Bronchial epithelial cell (primary cell): ENCODE data around the gene CD84. TPM values are rescaled to one million over a fixed set of nuclear protein-coding genes. Genes with fewer than 3 reads are reported as not detected.

Experiments
- DNase-seq: peaks from one replicate; pipeline ENCODE4 v3.0.0-alpha.2; 2010; ENCODE audit warnings: low read depth
- FAIRE-seq: peaks from 2 replicates; lab custom pipeline; 2011; peaks lifted over from hg19 to GRCh38; lab: Jason Lieb, UNC
- H3K27me3 ChIP-seq: 2 replicates; pipeline ENCODE4 v1.5.1; 2011; ENCODE audit warnings: low read length; ENCODE audit not compliant: control insufficient read depth, insufficient read depth
- H3K36me3 ChIP-seq: 2 replicates; pipeline ENCODE4 v1.5.1; 2011; ENCODE audit warnings: low read length; ENCODE audit not compliant: control insufficient read depth, insufficient read depth
- H3K4me3 ChIP-seq: 2 replicates; pipeline ENCODE4 v1.5.1; 2011; ENCODE audit warnings: mild to moderate bottlenecking, low read depth, low read length, control low read depth
- total RNA-seq: library from RNA; depleted of rRNA; stranded (reverse); fragments of >200 nt; gene quantifications from 2 replicates; pipeline ENCODE4 v1.2.1, GENCODE V29; 2014
- TF ChIP-seq, protein P1 (sequence below): IDR thresholded peaks from 2 replicates; pipeline ENCODE4 v1.5.1; 2011; ENCODE audit warnings: mild to moderate bottlenecking, moderate library complexity, low read length, control low read depth, inconsistent platforms; ENCODE audit not compliant: insufficient read depth, severe bottlenecking

CD84 gene
- total RNA-seq, 1 donor from 2014 or later = not detected

DNA sequence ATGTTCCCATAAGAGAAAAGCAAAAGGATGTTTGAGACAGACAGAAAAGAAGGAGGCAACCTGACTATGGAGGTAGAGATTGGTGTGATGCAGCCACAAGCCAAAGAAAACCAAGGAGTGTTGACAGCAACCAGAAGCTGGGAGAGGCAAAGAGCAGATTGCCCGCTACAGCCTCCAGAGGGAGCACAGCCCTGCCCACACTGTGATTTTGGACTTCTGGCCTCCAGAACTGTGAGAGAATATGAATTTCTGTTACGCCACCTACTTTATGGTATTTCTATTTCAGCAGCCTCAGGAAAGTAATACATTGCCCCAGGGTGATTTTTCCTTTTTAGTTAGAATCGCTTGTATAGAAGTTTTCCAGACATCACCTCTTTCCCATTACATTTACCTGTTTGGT lies 84.7 kb downstream of the CD84 start:
- FAIRE-seq (no peak), DNase-seq (no peak)
- no peaks in the 10 kb centered on the region for H3K36me3 ChIP-seq
- H3K4me3 ChIP-seq = no peak overlapping the region
- no peaks in the 10 kb centered on the region for H3K27me3 ChIP-seq
- TF ChIP-seq, protein P1, sequence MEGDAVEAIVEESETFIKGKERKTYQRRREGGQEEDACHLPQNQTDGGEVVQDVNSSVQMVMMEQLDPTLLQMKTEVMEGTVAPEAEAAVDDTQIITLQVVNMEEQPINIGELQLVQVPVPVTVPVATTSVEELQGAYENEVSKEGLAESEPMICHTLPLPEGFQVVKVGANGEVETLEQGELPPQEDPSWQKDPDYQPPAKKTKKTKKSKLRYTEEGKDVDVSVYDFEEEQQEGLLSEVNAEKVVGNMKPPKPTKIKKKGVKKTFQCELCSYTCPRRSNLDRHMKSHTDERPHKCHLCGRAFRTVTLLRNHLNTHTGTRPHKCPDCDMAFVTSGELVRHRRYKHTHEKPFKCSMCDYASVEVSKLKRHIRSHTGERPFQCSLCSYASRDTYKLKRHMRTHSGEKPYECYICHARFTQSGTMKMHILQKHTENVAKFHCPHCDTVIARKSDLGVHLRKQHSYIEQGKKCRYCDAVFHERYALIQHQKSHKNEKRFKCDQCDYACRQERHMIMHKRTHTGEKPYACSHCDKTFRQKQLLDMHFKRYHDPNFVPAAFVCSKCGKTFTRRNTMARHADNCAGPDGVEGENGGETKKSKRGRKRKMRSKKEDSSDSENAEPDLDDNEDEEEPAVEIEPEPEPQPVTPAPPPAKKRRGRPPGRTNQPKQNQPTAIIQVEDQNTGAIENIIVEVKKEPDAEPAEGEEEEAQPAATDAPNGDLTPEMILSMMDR = peak; percentile 38

DNA sequence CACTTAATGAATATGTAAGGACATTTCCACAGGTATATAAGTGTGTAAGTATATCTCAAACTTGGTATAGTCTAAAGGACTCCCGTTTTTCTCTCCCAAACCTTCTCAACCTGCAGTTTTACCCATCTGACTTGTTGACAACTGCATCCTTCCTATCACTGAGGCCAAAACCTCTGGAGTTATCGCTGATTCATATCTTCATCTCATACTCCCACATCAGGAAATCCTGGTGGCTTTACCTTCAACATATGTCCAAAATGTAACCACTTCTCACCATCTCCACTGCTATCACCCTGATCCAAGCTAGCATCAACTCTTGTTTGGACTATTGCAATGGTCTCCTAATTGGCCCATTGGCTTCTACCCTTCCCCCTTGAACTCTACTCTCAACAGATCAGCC lies 86.7 kb downstream of the CD84 start:
- no peak for DNase-seq
- Histone ChIP-seq H3K27me3 (no peaks in the 10 kb centered on the region), H3K4me3 (no peak overlapping the region), H3K36me3 (no peaks in the 10 kb centered on the region)
- FAIRE-seq = no peak
- TF ChIP-seq, protein P1 = no peak

DNA sequence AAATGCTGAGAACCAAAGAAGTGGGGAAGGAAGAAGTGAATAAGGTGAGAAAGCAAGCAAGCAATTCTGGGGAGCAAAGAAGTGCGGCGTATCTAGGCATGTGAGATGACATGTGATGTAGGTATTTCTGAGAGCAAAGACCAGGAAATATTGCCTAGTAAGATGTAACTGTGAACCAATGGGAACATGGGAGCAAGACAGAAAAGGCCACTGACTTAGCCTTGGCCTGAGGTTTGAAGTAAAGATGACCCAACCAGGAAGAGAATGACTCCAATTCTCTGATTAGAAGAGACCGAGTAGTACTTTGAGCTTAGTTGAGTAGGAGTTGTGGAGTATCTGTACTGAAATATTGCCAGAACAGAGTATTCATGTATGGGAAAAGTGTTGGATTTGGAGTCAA lies 87.3 kb downstream of the CD84 start:
- no peaks in the 10 kb centered on the region for H3K27me3 ChIP-seq
- H3K36me3 ChIP-seq = no peaks in the 10 kb centered on the region
- TF ChIP-seq, protein P1 = no peak
- FAIRE-seq (no peak), DNase-seq (no peak)
- H3K4me3 ChIP-seq = no peak overlapping the region

Other genes starting within 250 kb of the CD84 start
- 134 and 136 TPM in 2 replicates for gene COPA, start 236.2 kb downstream of the CD84 start, total RNA-seq
- gene NCSTN, start 236.1 kb downstream of the CD84 start, total RNA-seq = 27.9 and 36.7 TPM in 2 replicates
- not detected in 2 replicates for gene NHLH1, start 212.4 kb downstream of the CD84 start, total RNA-seq
- 1.6 and 2.3 TPM in 2 replicates for gene VANGL2, start 178.9 kb downstream of the CD84 start, total RNA-seq
- gene SLAMF6, start 56.2 kb downstream of the CD84 start, total RNA-seq = not detected in 2 replicates
- gene SLAMF1, start 67.5 kb upstream of the CD84 start, total RNA-seq = not detected in 2 replicates
- not detected in 2 replicates for gene CD48, start 132.3 kb upstream of the CD84 start, total RNA-seq
- 0.79 and 3.3 TPM in 2 replicates for gene SLAMF7, start 159.8 kb upstream of the CD84 start, total RNA-seq
- under 0.01 TPM in 1 of 2 replicates, not detected in the other for gene LY9, start 216.7 kb upstream of the CD84 start, total RNA-seq